Umbilical cord (tissue), 2 donors: ENCODE results near the gene SUSD6. TPM values are rescaled to one million over a fixed set of nuclear protein-coding genes. Genes with fewer than 3 reads are reported as not detected.

Experiments
- DNase-seq: peaks from one replicate; pipeline ENCODE4 v3.0.0-alpha.2; 2015; ENCODE audit warnings: low spot score
- total RNA-seq: library from RNA; depleted of rRNA; stranded (reverse); fragments of >200 nt; gene quantifications from one replicate; pipeline ENCODE4 v1.2.3, GENCODE V29; 2014; ENCODE audit warnings: low replicate concordance; ENCODE audit not compliant: insufficient read depth

Gene SUSD6
- total RNA-seq, 1 donor from 2014 or later: 16.6 TPM

DNA sequence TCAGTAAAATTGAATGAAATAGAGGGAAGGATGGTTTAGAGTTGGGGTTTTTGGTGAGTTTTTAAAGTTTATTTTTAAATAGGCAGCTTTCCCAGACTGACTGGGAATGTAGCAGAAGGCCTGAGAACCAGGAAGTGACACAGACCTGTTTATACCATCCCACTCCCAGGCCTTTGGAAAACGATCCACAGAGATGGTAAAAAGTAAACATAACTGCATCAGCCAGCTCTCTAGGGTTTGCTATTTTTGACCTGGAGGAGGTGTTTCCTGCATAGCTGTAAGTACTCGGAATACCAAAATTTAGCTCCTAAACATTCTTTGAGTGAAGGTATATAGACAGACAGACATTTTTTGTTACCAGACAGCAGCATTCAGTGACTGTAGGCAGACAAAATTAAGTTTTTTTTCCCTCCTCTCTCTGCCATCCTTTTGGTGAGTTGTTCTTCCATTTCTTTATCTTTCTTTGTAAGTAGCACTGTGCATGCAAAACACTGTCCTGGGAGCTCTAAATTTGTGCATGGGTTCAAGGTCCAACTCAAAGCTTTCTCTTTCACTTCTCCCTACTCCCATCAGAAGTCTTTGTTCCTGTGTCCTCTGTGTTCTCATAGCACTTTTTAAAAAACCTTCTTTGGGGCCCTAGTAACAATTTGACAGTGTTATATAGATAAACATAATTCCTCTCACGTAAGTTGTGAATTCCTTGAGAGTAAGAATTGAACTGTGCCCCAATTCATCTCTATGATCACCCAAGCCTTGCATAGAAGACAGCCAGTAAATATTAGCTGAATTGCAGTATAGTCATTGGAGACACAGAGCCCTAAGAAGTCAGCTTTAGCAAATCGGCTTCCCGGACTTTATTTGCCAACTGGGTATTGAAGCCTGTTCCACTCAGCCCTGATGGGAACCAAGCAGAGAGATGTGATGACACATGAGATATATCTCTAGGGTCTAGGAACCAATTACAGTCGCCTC, 37.4 kb downstream of the SUSD6 start:
- DNase-seq: peak; percentile 68

DNA sequence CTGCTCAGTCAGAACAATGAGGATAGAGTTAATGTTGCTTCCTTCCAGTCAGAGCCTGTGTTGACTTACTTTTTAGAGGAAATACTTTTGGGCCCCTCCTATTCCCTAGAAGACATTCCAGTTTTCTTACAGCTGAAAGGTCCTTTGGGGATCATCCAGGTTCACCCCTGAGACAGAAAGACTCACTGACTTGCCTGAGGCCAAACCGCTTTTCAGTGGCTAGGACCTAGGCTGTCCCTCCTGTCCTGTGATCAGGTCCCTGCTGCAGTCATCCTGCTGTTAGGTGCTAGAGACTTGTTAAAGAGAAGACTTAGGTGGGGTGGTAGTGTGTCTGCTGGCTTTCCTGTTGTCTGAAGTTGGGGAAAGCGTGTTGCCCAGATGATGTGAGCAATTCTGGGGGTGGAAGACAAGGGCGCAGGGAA, 39.6 kb downstream of the SUSD6 start:
- DNase-seq: peak; percentile 66

DNA sequence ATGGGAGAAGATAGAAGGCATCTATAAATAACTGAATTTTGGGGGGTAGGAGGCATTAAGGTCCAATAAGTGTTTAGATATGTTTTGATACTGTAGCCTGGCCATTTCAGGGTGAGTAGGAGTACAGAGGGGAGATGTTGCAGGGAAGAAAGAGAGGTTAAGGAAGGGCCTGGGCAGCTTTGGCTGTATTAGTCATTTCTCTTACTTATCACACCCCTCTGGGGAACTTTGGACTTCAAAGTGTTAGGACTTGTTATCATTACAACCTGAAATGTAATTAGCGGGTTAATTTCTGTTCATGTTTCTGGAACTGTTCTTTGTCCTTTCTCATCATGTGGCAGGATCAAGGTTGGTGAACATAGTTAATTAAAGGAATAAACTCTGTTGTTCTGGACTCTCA, 40.3 kb downstream of the SUSD6 start:
- peak; percentile 42 for DNase-seq

DNA sequence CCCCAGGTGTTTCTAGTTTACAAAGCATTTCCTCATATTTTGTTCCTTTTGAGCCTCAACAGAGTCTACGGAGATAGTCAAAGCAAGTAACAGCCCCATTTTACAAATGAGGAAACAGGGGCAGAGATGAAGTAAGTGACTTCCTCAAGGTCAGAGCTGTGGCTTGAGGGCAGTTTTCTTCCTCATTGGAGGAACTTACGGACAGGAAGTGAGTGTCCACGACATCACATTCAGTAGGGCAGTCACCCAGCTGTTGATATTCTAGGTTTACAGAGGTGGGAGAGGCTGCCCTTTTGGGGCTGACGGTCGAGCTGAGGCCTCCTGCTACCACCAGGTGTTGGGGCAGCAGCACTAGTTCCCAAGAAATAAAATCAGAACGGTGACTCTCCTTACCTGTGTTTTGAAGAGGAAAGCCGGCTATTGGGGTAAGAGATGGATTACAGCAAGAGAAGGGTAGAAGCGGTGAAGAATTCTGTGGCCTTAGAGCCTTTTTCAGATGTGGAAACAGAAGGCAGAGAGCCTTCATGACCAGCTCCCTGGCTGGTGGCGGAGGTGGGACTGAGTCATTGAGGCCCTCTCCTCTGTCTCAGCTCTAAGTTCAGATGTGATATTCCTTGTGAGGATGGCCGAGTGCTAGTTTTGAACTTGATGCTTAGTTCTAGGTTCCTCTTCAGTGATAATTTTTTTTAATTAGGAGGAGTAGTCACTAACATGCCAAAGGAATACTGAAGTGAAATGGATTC, 41.7 kb downstream of the SUSD6 start:
- DNase-seq: peak; percentile 43

DNA sequence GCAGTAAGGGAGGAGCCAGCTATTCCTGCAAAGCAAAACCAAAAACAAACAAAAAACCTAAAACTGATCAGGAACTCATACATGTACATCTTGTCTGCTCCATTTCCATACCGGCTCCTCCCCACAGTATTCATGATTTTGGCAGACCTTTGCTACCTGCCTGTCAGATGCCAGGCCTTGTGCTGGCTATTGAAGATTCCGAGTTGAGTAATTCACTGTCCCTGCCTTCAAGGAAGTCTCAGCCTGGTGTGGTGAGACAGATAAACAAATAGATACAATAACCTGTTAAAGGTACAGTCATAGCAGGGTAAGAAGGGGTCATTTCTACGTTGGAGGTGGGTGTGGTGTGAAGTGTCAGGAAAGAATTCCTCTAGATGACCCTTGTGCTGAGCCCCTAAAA, 42.7 kb downstream of the SUSD6 start:
- DNase-seq: no peak

DNA sequence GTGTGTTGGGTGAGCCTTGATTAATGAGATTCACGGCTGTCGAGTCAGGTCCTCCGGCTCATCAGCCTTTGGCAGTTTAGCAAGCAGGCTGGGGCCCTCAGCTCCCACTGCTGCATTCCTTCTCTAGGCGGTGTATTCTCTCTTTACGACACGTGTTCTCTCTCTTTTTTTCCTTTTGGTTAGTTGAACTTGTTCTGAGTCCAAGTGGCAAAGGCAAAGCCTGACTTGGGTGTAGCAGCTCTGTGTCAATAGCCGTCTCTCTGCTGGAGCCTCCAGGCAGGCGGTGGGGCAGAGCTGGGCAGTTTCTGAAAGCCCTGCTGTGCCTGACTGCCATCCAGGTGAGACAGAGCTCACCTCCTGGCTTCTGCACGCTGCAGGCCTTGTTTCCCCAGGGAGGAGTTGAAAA, 46.6 kb downstream of the SUSD6 start:
- peak; percentile 89 for DNase-seq

DNA sequence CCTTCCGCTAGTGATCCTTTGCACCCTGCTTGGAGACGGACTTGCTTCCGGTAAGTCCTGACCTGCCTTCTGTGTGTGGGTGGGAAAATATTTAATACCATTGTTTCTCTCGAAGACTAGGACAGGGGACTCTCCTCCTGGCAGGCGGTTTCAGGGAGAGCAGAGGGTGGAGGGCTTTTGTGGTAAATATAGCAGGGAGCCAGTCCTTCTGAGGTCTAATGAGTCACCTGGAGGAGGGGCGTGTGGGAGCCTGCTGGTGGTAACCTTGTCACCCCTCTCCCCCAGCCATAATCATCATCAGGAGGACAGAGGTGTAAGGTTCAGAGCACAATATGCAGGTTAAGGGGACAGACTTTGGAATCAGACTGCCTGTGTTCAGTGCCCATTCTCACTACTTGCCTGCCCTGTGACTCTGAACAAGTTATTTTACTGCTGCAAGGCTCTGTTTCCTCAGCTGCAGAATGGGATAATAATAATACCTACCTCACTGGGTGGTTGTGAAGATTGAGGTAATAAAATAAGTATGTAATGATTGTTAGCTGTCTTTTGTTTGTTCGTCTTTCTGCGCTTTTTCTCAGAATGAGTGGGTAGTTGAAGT, 47.4 kb downstream of the SUSD6 start:
- no peak for DNase-seq

DNA sequence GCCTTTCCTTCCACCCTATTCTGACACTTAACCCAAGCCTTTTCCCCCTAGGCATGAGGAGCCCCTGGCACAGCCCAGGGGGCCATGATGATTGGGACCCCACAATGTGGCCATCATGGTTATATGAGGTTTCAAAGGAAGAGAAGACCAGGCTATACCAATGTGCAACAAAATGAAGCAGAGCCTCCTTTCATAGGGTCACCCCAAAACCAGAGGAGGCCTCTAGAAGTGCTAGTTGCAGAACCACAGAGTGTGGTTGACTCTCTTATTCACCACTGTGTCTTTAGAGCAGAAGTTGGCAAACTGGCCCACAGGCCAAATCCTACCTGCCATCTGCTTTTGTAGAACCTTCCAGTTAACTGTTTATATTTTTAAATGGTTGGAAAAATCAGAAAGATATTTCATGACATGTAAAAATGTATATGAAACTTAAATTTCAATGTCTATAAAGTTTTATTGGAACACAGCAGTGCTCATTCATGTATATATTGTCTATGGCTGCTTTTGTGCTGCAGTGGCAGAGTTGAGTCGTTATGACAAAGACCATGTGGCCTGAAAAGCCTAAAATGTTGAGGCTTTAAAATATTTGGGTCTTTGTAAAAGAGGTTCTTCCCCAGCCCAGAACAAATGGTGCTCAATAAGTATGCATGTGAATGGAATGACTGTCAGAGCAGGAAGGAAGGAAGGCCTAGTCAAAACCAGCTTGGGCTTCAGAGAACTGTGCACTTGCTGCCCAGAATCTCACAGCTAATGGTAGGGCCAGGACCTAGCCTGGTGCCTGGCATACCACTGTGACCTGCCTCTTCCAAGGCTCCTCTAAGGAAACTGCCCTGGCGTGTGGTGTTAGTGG, 49.2 kb downstream of the SUSD6 start:
- no peak for DNase-seq

DNA sequence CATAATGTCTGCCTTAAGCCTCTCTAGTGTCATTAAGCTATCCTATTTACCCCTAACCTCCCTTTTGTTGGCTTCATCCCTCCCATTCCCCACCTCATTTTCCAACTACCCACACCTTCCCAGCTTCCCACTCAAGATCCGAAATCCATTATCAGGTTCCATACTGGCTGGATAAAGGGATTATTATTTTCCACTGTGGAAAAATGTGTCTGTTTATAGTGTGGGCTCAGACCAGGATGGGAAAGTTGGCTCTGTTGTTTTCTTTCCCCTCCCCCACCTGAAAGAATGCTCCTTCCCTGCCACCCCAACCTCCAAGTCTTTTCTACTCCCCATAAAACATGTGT, 49.8 kb downstream of the SUSD6 start:
- DNase-seq: no peak

DNA sequence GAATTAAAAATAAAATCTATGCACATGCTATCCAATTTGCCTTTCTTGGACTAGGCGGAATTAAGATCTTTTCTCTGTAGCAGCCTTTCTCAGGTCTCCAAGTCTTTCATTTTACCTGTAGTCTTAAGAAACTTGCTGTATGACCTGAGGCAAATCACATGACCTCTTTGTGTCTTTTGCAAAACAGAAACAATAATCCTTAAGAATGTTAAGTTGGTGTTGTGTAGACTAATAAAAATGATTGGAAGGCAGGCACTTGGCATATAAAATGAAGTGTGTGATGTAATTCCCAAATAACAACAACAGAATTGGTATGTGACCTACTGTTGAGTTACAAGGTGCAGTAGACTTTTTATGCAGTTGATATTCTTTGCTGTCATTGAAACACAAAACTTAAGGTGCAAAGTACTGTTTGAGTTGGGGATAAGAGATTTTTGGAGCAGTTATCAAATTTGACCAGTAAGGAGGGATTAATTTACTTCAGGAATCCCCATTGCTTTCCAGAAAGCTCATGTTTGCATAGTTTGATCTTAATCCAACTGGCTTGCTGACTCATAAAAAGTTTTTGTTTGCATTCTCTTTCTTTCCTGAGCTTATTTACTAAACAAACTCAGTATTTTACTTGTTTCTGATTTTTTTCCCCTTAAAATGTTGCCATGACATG, 51.4 kb downstream of the SUSD6 start:
- DNase-seq: no peak

DNA sequence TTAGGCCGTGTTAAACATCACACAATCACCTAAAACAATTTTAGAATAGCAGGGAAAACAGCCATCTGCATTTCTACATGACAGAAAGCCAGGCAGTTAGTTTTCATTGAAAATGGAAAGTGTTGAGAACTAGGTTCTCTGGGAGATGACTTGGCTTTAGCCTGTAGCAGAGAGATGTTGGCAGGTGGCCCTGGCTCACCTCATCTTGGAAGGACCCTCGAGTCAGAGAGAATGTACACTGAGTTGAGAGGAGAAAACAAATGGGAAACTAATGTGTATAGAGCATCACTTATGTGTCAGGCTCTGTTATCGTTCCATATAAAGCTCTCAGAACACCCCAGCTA, 51.9 kb downstream of the SUSD6 start:
- no peak for DNase-seq

DNA sequence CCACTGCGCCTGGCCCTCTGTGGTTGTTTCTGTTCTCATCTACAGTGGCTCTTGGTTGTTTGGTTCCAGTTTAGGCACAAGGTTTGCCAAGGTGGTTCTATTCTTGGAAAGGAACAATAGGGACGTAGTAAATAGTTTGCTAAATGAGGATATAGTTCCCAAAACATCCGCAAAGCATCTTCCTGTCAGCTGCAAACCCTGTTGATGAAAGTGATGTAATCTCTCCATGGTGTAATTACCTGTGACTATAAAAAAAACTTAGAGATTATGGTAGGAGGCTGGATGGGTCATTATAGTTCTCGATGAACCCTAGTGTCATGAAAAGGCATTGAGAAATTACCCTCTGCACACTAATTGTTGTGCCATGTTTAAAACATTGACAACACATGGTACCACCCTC, 52.9 kb downstream of the SUSD6 start:
- DNase-seq: no peak

DNA sequence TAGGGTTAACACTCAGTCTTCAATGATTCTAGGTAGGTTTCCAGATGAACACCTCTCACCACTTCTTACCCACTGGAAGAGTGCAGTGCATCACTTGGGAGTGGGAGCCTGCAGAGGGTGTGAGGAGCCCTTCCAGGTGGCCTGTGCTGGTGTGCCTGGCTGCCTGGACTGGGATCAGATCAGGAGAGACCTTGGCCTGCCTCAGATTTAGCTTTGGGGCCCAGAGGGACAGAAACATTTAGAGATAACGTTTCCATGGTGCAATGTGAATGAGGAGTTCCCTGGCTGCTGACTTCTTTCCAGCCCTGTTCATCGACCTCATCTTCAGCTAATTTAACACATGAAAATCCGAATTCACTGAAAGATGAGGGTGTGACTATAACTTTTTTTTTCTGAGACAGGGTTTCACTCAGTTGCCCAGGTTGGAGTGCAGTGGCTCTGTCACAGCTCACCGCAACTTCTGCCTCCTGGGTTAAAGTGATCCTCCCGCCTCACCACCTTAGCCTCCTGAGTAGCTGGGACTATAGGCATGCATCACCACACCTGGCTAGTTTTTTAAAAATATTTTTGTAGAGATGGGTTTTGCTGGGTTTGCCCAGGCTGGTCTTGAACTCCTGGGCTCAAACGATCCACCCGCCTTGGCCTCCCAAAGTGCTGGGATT, 53.6 kb downstream of the SUSD6 start:
- peak; percentile 79 for DNase-seq

DNA sequence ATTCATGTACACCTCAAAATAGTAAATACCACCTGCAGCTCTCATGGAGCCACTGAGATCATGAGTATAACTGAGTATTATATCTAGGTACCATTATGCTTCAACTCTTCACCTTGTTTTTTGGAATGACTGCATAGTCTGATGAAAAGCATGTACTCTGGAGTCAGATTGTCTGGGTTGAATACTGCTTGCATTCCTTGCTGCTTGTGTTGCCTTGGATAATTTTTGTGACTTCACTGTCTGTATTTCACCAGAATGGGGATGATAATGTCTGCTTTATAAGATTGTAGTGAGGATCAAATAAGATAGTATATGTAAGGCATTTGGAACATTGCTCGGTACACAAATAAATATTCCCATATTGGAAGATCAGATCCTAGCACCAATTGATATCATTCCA, 54.2 kb downstream of the SUSD6 start:
- peak; percentile 57 for DNase-seq

DNA sequence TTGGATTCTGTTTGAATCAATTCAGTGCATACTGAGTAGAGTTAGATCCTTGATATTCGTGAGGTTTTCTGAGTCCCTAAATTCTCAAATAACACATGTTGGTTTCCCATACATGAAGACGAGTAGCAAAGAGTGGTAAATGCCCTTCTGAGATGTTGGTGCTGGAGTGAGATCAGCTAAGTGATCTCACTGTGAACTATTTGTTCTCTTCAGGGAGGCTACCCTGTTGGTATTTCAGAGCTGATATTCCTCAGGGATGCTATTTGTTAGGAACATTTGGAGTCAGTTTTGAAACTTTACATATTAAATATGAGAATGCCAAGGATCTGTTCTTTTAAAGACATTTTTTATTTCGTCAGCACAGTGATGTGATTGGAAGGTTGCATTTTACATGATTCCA, 54.7 kb downstream of the SUSD6 start:
- DNase-seq: peak; percentile 30

DNA sequence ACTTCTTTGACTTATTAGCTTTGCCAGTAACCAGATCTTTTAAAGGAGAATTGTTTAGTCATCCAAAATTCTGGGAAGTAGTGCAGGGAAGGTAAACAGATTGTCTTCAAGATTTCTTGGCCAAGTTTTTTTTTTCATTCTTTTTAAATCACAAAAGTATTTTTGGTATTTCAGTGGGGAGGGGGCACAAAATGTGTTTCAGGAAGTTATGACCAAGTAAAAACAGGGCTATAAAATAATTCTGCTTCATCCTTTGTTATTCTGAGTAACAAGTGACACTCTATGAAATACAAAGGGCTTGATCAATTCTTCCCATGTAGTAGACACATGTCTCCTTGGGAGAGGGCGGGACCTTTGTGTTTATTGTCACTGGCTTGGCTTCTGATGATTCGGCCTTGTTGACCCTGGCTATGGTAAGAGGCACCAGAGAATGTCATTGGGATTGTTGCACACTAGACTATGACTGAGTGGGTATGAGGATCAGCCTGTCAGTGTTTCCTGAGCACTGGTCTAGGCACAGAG, 55.4 kb downstream of the SUSD6 start:
- peak; percentile 38 for DNase-seq

DNA sequence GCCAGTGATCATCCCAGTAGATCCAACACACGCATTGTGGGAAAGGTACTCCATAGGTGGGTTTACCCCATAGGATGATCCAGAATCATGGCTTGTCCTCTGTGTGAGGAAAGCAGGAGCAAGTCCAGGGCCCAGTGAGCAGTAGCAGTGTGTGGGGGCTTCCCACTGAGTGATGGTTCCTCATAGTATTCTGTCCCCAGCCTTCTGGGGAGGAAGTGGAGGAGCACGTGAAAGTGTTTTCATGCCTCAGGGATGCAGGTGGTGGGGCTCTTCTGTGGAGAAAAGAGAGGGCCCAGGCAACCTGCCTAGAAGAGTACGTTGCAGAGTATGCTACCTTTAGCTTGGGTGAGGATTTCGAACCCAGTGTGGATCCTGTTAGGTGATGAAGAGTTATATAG, 56.5 kb downstream of the SUSD6 start:
- no peak for DNase-seq

DNA sequence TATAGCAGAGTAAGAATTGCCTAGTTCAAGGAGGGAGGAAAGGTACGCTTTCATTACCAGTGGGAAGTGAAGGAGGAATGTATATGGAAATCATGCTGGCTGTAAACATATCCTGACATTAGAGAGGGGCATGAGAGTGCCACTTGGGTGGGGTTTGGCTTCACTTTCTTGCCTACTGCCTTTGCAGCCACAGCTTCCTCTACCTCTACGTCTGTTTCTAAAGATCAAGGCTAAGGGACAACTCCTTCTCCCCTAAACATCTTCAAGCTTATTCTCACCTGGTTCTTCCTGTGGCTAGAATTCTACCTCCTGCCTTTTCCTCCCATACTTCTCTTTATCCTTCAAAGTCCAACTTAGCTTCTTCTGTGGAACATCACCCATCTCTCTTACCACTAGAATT, 58.0 kb downstream of the SUSD6 start:
- no peak for DNase-seq

DNA sequence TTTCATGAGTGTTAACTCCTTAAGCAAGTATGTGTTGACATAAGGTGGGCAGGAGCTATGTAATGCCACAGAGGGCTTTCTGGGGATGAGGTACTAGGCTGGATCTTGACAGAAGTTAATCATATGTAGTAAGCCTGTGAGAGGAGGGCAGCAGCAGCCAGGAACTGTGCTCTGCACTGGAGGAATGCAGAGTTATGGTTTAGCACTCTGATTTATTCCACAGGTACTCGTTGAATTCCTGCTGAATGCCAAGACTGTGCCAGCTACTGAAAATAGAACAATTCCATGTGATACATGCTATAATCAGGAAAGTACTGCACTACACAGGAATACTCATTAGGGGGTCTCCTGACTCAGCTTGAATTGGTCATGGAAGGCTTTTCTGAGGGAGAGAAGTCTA, 58.7 kb downstream of the SUSD6 start:
- no peak for DNase-seq

DNA sequence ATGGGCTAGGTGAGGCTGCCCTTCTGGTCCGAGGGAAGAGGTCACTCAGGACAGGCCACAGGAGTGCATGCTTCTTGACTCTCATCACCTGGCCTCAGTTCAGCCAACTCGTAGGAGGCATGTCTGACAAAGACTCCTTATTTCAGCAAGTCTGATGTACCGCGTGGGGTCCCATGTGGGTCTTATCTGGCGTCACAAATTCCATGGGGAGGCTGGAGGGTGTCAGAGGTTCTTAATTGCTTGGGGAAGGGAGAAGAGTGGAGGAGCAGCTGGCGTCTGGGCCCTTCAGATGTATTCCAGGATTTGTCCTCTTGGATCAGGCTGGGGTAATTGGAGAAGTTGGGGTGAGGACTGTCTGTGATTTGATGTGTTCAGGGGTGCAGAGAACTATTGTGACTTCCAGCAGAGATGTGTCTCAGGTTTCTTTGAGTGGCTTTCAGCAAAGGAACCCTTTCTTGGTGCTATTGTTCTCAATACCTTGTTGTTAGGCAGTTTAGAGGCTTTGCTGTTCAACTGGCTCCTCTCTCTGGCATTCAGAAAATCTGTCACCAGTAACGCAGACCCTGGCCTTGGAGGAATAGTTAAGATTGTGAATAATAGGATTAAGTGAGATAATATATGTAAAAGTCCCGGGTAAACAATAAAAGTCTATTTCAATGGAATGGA, 60.1 kb downstream of the SUSD6 start:
- DNase-seq: no peak
